ENCODE data around the gene DYRK4.

GRCh38 chr12:4530982-4531586, 30.9 kb upstream of the DYRK4 start:
- TF ChIP-seq CTCF (conservative IDR thresholded peaks at IDR 0.05; ENCODE audit: low read depth, low read length) (no peak), EZH2 (IDR thresholded peaks at IDR 0.05; ENCODE audit: borderline replicate concordance, low read depth, low read length, poor library complexity, severe bottlenecking) (no peak)
